ENCODE measurements around the gene EYS. TPM values are rescaled to one million over a fixed set of nuclear protein-coding genes. Genes with fewer than 3 reads are reported as not detected.

Gene EYS
- polyA plus RNA-seq, 1 of the 3 experiments (the other 2 are of a cell fraction), result 0.05 TPM

- ChIA-PET POLR2A (no interaction called here), CTCF (interaction anchor here (0.7 to 1.0 kb wide), 2 partner anchors 11 to 31 kb away, joined by 3 read pairs; no protein-coding TSS in a partner anchor)
- H4K20me1 ChIP-seq (ENCODE audit: insufficient read depth), result no peaks in the 10 kb centered on the region
- no peaks in the 10 kb centered on the region for H3F3A ChIP-seq (replicated peaks; ENCODE audit: insufficient read depth)
- no peak overlapping the region for H3K4me3 ChIP-seq (ENCODE audit: low read depth in 2 of 2, low read length in 1 of 2)
- no peak overlapping the region for H3K4me2 ChIP-seq
- H3K27ac ChIP-seq (ENCODE audit: low read depth in 2 of 2, low read length in 1 of 2), result no peak overlapping the region
- H3K4me1 ChIP-seq (ENCODE audit: control insufficient read depth in 1 of 2, insufficient read depth in 2 of 2, low read depth in 1 of 2, low read length in 1 of 2), result no peaks in the 10 kb centered on the region; a peak in 1 of 4 replicates
- TF ChIP-seq RCOR1 (IDR thresholded peaks at IDR 0.05; ENCODE audit: low read length) (no peak), JUND (IDR thresholded peaks at IDR 0.05) (no peak), TAF1 (IDR thresholded peaks at IDR 0.05; ENCODE audit: borderline replicate concordance, low read depth, low read length) (no peak), SIN3A (IDR thresholded peaks at IDR 0.05; ENCODE audit: borderline replicate concordance, low read depth, low read length) (no peak), USF1 (IDR thresholded peaks at IDR 0.05; ENCODE audit: borderline replicate concordance, low read depth) (no peak)
- H3K9me2 ChIP-seq, result no peaks in the 10 kb centered on the region
- no peaks in the 10 kb centered on the region for H3K36me3 ChIP-seq (replicated peaks in 1 of 2; ENCODE audit: control insufficient read depth in 1 of 2, insufficient read depth in 2 of 2, low read length in 1 of 2)
- H3K9me3 ChIP-seq, result no peaks in the 10 kb centered on the region
- H3K79me2 ChIP-seq (ENCODE audit: insufficient read depth), result no peaks in the 10 kb centered on the region
- no peak overlapping the region for H3K9ac ChIP-seq
- no peaks in the 10 kb centered on the region for H3K27me3 ChIP-seq (ENCODE audit: insufficient read depth)
- no peak overlapping the region for H2AFZ ChIP-seq (ENCODE audit: low read depth)
- no peak for DNase-seq
Measured at GRCh38 chr6:63795006-63795405, 1912.0 kb downstream of the EYS start.

- no peaks in the 10 kb centered on the region for H3K9me2 ChIP-seq
- no peaks in the 10 kb centered on the region for H3K4me1 ChIP-seq (ENCODE audit: control insufficient read depth in 1 of 2, insufficient read depth in 2 of 2, low read depth in 1 of 2, low read length in 1 of 2)
- no peak overlapping the region for H2AFZ ChIP-seq (ENCODE audit: low read depth)
- no peaks in the 10 kb centered on the region for H4K20me1 ChIP-seq (ENCODE audit: insufficient read depth)
- TF ChIP-seq NFIC (IDR thresholded peaks at IDR 0.05; ENCODE audit: borderline replicate concordance) (no peak), NRF1 (IDR thresholded peaks at IDR 0.05; ENCODE audit: low read depth, low read length) (no peak), ELF1 (IDR thresholded peaks at IDR 0.05) (no peak), REST (IDR thresholded peaks at IDR 0.05; ENCODE audit: low read depth, low read length) (no peak), CTCF (IDR thresholded peaks at IDR 0.05) (no peak)
- H3F3A ChIP-seq (replicated peaks; ENCODE audit: insufficient read depth), result no peaks in the 10 kb centered on the region
- H3K4me3 ChIP-seq (ENCODE audit: low read depth in 2 of 2, low read length in 1 of 2), result no peak overlapping the region
- H3K27ac ChIP-seq (ENCODE audit: low read depth in 2 of 2, low read length in 1 of 2), result no peak overlapping the region
- H3K27me3 ChIP-seq (ENCODE audit: insufficient read depth), result no peaks in the 10 kb centered on the region
- no peaks in the 10 kb centered on the region for H3K36me3 ChIP-seq (replicated peaks in 1 of 2; ENCODE audit: control insufficient read depth in 1 of 2, insufficient read depth in 2 of 2, low read length in 1 of 2)
- ChIA-PET CTCF (interaction anchor here (1.0 to 2.0 kb wide), 6 partner anchors 9 to 442 kb away, joined by 3 to 9 read pairs (median 3); no protein-coding TSS in a partner anchor), POLR2A (no interaction called here)
- H3K4me2 ChIP-seq, result no peak overlapping the region
- no peak overlapping the region for H3K9ac ChIP-seq
- H3K79me2 ChIP-seq (ENCODE audit: insufficient read depth), result no peaks in the 10 kb centered on the region
- H3K9me3 ChIP-seq, result no peaks in the 10 kb centered on the region
- DNase-seq, result no peak
- WGBS (ENCODE audit: low lambda C conversion rate), result 63% methylated on average over 4 of the region's 4 CpGs
Measured at GRCh38 chr6:63793465-63794137, 1913.4 kb downstream of the EYS start.

All from SK-N-SH (cell line).